ENCODE data around the gene ZFHX3. TPM values are rescaled to one million over a fixed set of nuclear protein-coding genes. Genes with fewer than 3 reads are reported as not detected.

Gene ZFHX3
- total and polyA plus RNA-seq, 10 of the 15 experiments (the other 5 are each of a cell fraction or from before 2014, with no cell fraction given): 0.68 to 8.6 (median 2.0) TPM

DNA sequence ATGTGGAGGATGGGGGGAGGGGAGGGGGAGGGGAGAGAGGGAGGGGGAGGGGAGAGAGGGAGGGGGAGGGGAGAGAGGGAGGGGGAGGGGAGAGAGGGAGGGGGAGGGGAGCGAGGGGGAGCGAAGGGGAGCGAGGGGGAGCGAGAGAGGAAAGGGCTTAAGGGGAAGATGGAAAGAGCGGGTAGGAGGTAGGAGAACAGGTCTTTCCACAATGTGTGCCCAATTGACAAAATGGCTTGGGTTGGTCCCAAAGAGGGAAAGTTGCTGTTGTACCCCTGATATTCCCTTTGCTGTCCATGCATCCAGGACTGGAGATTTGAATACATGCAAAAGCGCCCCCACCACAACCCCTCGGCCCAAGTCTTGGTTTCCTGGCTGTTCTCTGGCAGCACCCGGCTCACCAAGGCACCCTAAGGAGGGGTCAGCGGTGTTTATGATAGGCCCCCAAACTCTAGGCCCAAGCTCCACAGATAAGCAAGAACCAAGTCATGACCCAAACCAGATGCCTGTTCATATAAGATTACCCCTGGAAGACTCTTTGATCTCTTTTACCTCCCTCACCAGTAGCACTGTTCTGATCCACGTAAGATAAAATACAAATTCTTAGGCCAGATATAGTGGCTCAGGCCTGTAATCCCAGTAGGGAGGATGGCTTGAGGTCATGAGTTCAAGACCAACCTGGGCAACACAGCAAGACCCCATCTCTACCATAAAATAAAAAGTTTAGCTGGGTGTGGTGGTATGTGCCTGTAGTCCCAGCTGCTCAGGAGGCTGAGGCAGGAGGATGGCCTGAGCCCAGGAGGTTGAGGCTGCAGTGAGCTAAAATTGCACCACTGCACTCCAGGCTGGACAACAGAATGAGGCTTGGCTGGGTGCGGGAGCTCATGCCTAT, 119.6 kb downstream of the ZFHX3 start:
- RAD21 ChIA-PET (ENCODE audit: unreplicated experiment): no interaction called here
- no peak for FAIRE-seq
- BruUV-seq (replicated peaks): no TSS peak
- TF ChIP-seq, protein P1, sequence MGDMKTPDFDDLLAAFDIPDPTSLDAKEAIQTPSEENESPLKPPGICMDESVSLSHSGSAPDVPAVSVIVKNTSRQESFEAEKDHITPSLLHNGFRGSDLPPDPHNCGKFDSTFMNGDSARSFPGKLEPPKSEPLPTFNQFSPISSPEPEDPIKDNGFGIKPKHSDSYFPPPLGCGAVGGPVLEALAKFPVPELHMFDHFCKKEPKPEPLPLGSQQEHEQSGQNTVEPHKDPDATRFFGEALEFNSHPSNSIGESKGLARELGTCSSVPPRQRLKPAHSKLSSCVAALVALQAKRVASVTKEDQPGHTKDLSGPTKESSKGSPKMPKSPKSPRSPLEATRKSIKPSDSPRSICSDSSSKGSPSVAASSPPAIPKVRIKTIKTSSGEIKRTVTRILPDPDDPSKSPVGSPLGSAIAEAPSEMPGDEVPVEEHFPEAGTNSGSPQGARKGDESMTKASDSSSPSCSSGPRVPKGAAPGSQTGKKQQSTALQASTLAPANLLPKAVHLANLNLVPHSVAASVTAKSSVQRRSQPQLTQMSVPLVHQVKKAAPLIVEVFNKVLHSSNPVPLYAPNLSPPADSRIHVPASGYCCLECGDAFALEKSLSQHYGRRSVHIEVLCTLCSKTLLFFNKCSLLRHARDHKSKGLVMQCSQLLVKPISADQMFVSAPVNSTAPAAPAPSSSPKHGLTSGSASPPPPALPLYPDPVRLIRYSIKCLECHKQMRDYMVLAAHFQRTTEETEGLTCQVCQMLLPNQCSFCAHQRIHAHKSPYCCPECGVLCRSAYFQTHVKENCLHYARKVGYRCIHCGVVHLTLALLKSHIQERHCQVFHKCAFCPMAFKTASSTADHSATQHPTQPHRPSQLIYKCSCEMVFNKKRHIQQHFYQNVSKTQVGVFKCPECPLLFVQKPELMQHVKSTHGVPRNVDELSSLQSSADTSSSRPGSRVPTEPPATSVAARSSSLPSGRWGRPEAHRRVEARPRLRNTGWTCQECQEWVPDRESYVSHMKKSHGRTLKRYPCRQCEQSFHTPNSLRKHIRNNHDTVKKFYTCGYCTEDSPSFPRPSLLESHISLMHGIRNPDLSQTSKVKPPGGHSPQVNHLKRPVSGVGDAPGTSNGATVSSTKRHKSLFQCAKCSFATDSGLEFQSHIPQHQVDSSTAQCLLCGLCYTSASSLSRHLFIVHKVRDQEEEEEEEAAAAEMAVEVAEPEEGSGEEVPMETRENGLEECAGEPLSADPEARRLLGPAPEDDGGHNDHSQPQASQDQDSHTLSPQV (IDR thresholded peaks at IDR 0.05): no peak
- no peak for TF ChIP-seq BCLAF1 (IDR thresholded peaks at IDR 0.05)
- TF ChIP-seq NFYB (IDR thresholded peaks at IDR 0.05; ENCODE audit: insufficient read depth, low read depth, low read length): no peak
- no peak for TF ChIP-seq KLF5 (IDR thresholded peaks at IDR 0.05; ENCODE audit: partially characterized antibody)
- TF ChIP-seq, protein P2, sequence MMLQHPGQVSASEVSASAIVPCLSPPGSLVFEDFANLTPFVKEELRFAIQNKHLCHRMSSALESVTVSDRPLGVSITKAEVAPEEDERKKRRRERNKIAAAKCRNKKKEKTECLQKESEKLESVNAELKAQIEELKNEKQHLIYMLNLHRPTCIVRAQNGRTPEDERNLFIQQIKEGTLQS (IDR thresholded peaks at IDR 0.05; ENCODE audit: borderline replicate concordance, extremely low read depth, low read depth, low read length): no peak
- no peak for TF ChIP-seq CBX3 (IDR thresholded peaks at IDR 0.05; ENCODE audit: borderline replicate concordance, low read depth)
- TF ChIP-seq ATF2 (IDR thresholded peaks at IDR 0.05; ENCODE audit: low read length): no peak
- TF ChIP-seq PAX5 (IDR thresholded peaks at IDR 0.05; ENCODE audit: borderline replicate concordance, low read depth, low read length): no peak
- TF ChIP-seq ATF7 (IDR thresholded peaks at IDR 0.05; ENCODE audit: low read depth): no peak
- no peak for TF ChIP-seq IKZF2 (IDR thresholded peaks at IDR 0.05)
- no peak for TF ChIP-seq GATAD2B (conservative IDR thresholded peaks at IDR 0.05; ENCODE audit: low read depth)
- no peak for TF ChIP-seq SREBF1 (IDR thresholded peaks at IDR 0.05; ENCODE audit: low read length)

More for the DNA sequence above, 119.6 kb downstream of the ZFHX3 start:
- Histone ChIP-seq H3K27me3 (replicated peaks in 1 of 2; ENCODE audit: control insufficient read depth in 2 of 2, insufficient read depth in 2 of 2, low read length in 1 of 2) (no peaks in the 10 kb centered on the region), H3K9ac (ENCODE audit: control insufficient read depth, insufficient read depth, low read length) (no peak overlapping the region), H3K4me3 (no peak overlapping the region), H3K79me2 (ENCODE audit: control insufficient read depth, insufficient read depth, low read length) (no peaks in the 10 kb centered on the region), H2AFZ (ENCODE audit: control insufficient read depth, low read depth, low read length) (no peak overlapping the region), H3K36me3 (ENCODE audit: control insufficient read depth in 2 of 2, insufficient read depth in 2 of 2, low read length in 1 of 2) (no peaks in the 10 kb centered on the region), H3K4me2 (ENCODE audit: control insufficient read depth, insufficient read depth) (no peak overlapping the region), H3K4me1 (ENCODE audit: control insufficient read depth, insufficient read depth, low read length) (0 out of 2 replicates have a peak, but pooled peaks cover 2% of the 10 kb centered on the region), H3K27ac (ENCODE audit: control insufficient read depth, insufficient read depth) (no peak overlapping the region), H3K9me3 (replicated peaks; ENCODE audit: control insufficient read depth, insufficient read depth, low read length) (no peaks in the 10 kb centered on the region), H4K20me1 (ENCODE audit: control insufficient read depth, insufficient read depth) (no peaks in the 10 kb centered on the region)
- DNase-seq (ENCODE audit: low read depth, low spot score): no peak
- in situ Hi-C loops (cut with MboI): no loop called here
- SMC1A ChIA-PET (ENCODE audit: uncharacterized antibody, unreplicated experiment): no interaction called here
- CTCF ChIA-PET: no interaction called here
- WGBS (ENCODE audit: insufficient coverage, insufficient replicate concordance, low lambda C conversion rate, missing lambda C conversion rate): 63% methylated on average over 10 of the region's 11 CpGs
- intact Hi-C loops (cut with micrococcal nuclease; ENCODE audit: unreplicated experiment): no loop called here
- ATAC-seq: no peak
- POLR2A ChIA-PET: interaction anchor here (0.5 kb wide), 1 partner anchor 395 kb away, joined by 6 read pairs; no protein-coding TSS in a partner anchor
